Measurements from ENCODE around the gene KRT31. TPM values are rescaled to one million over a fixed set of nuclear protein-coding genes. Genes with fewer than 3 reads are reported as not detected.
"Not testable (repeated sequence)": the region's sequence is repeated elsewhere in the genome, so short reads cannot be mapped to it uniquely, and the experiment has no call there.

KRT31 gene
- total RNA-seq, 1 experiment from 2014 or later = not detected

DNA sequence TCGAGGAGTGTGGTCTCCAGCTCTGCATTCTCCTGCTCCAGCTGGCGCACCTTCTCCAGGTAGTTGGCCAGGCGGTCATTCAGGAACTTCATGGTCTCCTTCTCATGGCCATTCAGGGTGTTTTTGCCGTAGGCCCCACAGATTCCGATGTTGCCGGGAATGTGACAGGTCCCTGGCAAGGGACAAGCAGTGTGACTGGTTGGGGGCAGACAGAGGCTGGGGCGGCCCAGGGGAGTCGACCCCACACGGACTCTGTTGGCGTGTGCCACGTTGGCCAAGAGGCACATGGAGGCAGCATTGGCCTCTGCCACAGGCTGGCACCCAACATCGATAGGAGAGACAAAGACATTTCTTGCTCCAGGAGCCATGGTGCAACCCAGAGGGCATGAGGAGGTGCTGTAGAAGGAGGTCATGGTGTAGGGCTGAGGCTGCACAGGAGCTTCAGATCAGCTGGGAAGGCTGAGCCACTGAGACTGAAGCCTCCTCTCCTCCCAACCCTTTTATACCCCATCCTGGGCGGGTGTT is 26.8 kb upstream of the KRT31 start, which contains the start of gene KRT37:
KRT37 (minus strand) TSS at position 475 of the 525 bp plus-strand sequence; CDS start at position 413, 62 bp downstream.
- no peak within 1 kb of the TSS for H3K4me3 ChIP-seq (ENCODE audit: insufficient read depth, low read depth, low read length)
- no peaks in the 10 kb centered on the region for H3K36me3 ChIP-seq (replicated peaks; ENCODE audit: control insufficient read depth, insufficient read depth, low read length)
- no peaks in the 10 kb centered on the region for H3K27me3 ChIP-seq (ENCODE audit: control insufficient read depth, insufficient read depth, low read length)
- DNase-seq = no peak

GRCh38 chr17:41422586-41422985 is 25.2 kb upstream of the KRT31 start:
- DNase-seq; H3K36me3 ChIP-seq (replicated peaks; ENCODE audit: control insufficient read depth, insufficient read depth, low read length); H3K27me3 ChIP-seq (ENCODE audit: control insufficient read depth, insufficient read depth, low read length); H3K4me3 ChIP-seq (ENCODE audit: insufficient read depth, low read depth, low read length): not testable (repeated sequence)

DNA sequence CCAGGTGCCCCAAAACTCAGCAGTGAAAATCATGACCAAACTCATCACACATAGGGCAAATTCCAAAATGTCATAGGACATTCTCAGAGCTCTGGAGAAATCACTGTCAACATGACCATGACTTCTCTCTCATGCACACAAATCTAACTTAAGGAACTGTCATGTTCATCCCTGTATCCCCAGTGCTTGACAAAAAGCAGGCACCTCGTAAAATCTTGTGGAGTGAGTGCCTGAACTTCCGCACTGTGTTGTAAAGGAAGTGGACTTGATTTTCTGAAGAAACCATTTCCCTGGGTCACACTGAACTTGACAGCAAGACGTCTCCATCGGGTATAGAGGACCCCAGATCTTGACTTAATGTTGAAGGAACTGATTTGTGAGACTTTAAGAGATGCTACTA is 24.2 kb upstream of the KRT31 start:
- Histone ChIP-seq H3K4me3 (ENCODE audit: insufficient read depth, low read depth, low read length) (no peak overlapping the region), H3K27me3 (ENCODE audit: control insufficient read depth, insufficient read depth, low read length) (no peaks in the 10 kb centered on the region), H3K36me3 (replicated peaks; ENCODE audit: control insufficient read depth, insufficient read depth, low read length) (no peaks in the 10 kb centered on the region)
- no peak for DNase-seq

DNA sequence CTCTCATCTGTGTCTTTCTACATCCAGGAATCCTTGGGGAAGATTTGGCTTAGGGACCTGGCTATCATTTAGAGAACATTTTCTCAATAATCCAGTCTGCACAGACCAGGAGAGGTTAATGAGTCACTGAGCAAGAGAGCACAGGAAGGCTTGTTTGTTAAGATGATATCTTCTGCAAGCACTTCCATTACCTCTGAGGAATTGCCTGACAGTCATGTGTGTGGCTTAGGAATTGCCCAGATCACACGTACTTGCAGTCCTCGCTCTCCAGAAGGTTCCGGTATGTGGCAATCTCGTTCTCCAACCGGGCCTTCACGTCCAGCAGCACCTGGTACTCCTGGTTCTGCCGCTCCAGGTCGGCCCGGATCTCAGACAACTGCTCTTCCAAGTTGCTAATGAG is 23.7 kb upstream of the KRT31 start:
- Histone ChIP-seq H3K36me3 (replicated peaks; ENCODE audit: control insufficient read depth, insufficient read depth, low read length) (no peaks in the 10 kb centered on the region), H3K27me3 (ENCODE audit: control insufficient read depth, insufficient read depth, low read length) (no peaks in the 10 kb centered on the region), H3K4me3 (ENCODE audit: insufficient read depth, low read depth, low read length) (no peak overlapping the region)
- no peak for DNase-seq

GRCh38 chr17:41420134-41420533 is 22.7 kb upstream of the KRT31 start:
- no peak overlapping the region for H3K4me3 ChIP-seq (ENCODE audit: insufficient read depth, low read depth, low read length)
- H3K27me3 ChIP-seq (ENCODE audit: control insufficient read depth, insufficient read depth, low read length) = no peaks in the 10 kb centered on the region
- no peak for DNase-seq
- H3K36me3 ChIP-seq (replicated peaks; ENCODE audit: control insufficient read depth, insufficient read depth, low read length) = no peaks in the 10 kb centered on the region

DNA sequence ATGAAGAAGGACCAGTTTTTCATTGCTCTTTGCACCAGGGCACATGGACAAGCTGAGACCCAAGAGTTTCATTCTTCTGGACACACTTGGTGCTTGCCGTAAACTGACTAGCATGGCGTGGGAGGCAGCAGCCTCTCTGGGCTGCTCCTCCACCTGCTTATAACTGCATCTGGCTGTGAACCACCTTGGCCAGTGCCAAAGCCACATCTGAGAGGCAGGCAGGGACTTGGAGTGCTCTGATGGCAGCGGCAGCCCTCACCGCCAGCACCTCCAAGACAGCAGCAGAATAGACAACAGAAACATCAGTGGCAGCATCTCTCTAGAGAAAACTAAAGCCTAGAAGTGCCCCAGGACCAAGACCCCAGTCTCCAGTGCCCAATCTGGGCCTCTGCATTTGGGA is 22.3 kb upstream of the KRT31 start:
- no peaks in the 10 kb centered on the region for H3K36me3 ChIP-seq (replicated peaks; ENCODE audit: control insufficient read depth, insufficient read depth, low read length)

GRCh38 chr17:41418116-41418860 is 20.9 kb upstream of the KRT31 start:
- Histone ChIP-seq H3K36me3 (replicated peaks; ENCODE audit: control insufficient read depth, insufficient read depth, low read length) (no peaks in the 10 kb centered on the region), H3K4me3 (ENCODE audit: insufficient read depth, low read depth, low read length) (no peak overlapping the region), H3K27me3 (ENCODE audit: control insufficient read depth, insufficient read depth, low read length) (no peaks in the 10 kb centered on the region)
- DNase-seq = no peak

More for the DNA sequence above, 22.3 kb upstream of the KRT31 start:
- no peak overlapping the region for H3K4me3 ChIP-seq (ENCODE audit: insufficient read depth, low read depth, low read length)
- DNase-seq = no peak
- H3K27me3 ChIP-seq (ENCODE audit: control insufficient read depth, insufficient read depth, low read length) = no peaks in the 10 kb centered on the region

- Histone ChIP-seq H3K27me3 (ENCODE audit: control insufficient read depth, insufficient read depth, low read length) (no peaks in the 10 kb centered on the region), H3K4me3 (ENCODE audit: insufficient read depth, low read depth, low read length) (no peak overlapping the region), H3K36me3 (replicated peaks; ENCODE audit: control insufficient read depth, insufficient read depth, low read length) (no peaks in the 10 kb centered on the region)
- DNase-seq = peak; percentile 85
These were observed 20.2 kb upstream of the KRT31 start for GRCh38 chr17:41417576-41418015.

GRCh38 chr17:41417127-41417526 is 19.7 kb upstream of the KRT31 start:
- Histone ChIP-seq H3K36me3 (replicated peaks; ENCODE audit: control insufficient read depth, insufficient read depth, low read length) (no peaks in the 10 kb centered on the region), H3K27me3 (ENCODE audit: control insufficient read depth, insufficient read depth, low read length) (no peaks in the 10 kb centered on the region), H3K4me3 (ENCODE audit: insufficient read depth, low read depth, low read length) (no peak overlapping the region)
- no peak for DNase-seq

- no peaks in the 10 kb centered on the region for H3K27me3 ChIP-seq (ENCODE audit: control insufficient read depth, insufficient read depth, low read length)
- H3K4me3 ChIP-seq (ENCODE audit: insufficient read depth, low read depth, low read length) = no peak overlapping the region
- DNase-seq = no peak
- H3K36me3 ChIP-seq (replicated peaks; ENCODE audit: control insufficient read depth, insufficient read depth, low read length) = no peaks in the 10 kb centered on the region
These were observed 19.1 kb upstream of the KRT31 start for GRCh38 chr17:41416479-41416878.

- H3K36me3 ChIP-seq (replicated peaks; ENCODE audit: control insufficient read depth, insufficient read depth, low read length) = no peaks in the 10 kb centered on the region
- H3K27me3 ChIP-seq (ENCODE audit: control insufficient read depth, insufficient read depth, low read length) = no peaks in the 10 kb centered on the region
- H3K4me3 ChIP-seq (ENCODE audit: insufficient read depth, low read depth, low read length) = no peak overlapping the region
- no peak for DNase-seq
These were observed 18.5 kb upstream of the KRT31 start for GRCh38 chr17:41415833-41416335.

- H3K4me3 ChIP-seq (ENCODE audit: insufficient read depth, low read depth, low read length) = no peak overlapping the region
- no peak for DNase-seq
- no peaks in the 10 kb centered on the region for H3K27me3 ChIP-seq (ENCODE audit: control insufficient read depth, insufficient read depth, low read length)
- no peaks in the 10 kb centered on the region for H3K36me3 ChIP-seq (replicated peaks; ENCODE audit: control insufficient read depth, insufficient read depth, low read length)
These were observed 18.0 kb upstream of the KRT31 start for GRCh38 chr17:41415411-41415810.

DNA sequence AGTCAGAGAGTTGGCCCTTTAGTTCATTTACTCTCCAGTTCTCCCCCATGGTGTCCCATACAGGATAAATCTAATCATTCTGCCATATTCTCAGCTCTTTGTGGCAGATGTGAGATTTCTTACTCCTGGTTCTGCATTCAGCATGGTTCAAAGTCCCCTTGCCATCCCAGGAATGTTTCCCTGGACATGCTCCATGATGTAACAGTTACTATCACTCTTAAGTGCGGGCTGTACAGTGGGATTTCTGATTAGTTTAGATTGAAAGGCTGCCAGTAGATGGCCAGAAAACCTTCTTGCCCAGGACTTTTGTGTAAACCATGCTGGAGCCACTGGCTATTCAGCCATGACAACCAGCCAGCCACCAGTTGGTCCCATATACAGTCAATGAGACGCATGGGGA is 16.6 kb upstream of the KRT31 start:
- no peak overlapping the region for H3K4me3 ChIP-seq (ENCODE audit: insufficient read depth, low read depth, low read length)
- no peaks in the 10 kb centered on the region for H3K27me3 ChIP-seq (ENCODE audit: control insufficient read depth, insufficient read depth, low read length)
- no peaks in the 10 kb centered on the region for H3K36me3 ChIP-seq (replicated peaks; ENCODE audit: control insufficient read depth, insufficient read depth, low read length)
- no peak for DNase-seq

DNA sequence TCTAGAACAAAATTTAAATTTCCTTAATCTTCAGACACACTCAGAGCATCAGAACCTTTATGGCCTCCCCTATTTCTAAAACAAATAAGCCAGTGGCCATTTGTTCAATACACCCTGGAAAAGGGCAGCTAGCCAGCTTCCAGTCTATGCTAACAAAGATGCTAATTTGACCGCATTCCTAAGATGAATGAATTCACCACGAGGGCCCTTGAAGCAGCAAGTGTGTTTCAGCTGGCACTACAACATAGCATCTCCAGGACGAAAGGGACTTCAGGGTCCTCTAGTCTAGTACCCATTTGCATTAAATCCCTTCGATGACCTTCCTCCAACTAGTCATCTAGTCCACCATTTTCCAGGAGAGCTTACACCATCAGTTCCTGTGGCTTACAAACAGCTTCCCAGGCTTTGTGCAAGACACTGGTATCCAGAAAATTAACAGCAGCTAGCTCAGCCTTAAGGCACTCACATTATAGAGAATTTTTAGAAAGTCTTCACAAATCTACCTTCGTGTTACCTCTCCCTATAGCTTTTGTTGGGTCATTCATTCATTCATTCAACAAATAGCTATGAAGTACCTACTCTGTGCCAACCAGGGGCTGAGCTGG is 16.0 kb upstream of the KRT31 start:
- Histone ChIP-seq H3K27me3 (ENCODE audit: control insufficient read depth, insufficient read depth, low read length) (no peaks in the 10 kb centered on the region), H3K36me3 (replicated peaks; ENCODE audit: control insufficient read depth, insufficient read depth, low read length) (no peaks in the 10 kb centered on the region), H3K4me3 (ENCODE audit: insufficient read depth, low read depth, low read length) (no peak overlapping the region)
- DNase-seq = peak; percentile 65
